HuH-7 (cell line): ENCODE results near the gene SPATC1L.

Experiments
- DNase-seq: peaks from one replicate; pipeline ENCODE4 v3.0.0; 2011; ENCODE audit warnings: low spot score

SPATC1L gene

GRCh38 chr21:46131838-46132651 is 52.2 kb downstream of the SPATC1L start:
- DNase-seq = no peak

GRCh38 chr21:46131588-46131837 is 52.7 kb downstream of the SPATC1L start:
- DNase-seq = no peak

GRCh38 chr21:46130831-46131587 is 53.2 kb downstream of the SPATC1L start:
- DNase-seq = no peak

- DNase-seq = no peak
Observed at GRCh38 chr21:46129846-46130651, 54.2 kb downstream of the SPATC1L start.

- no peak for DNase-seq
Observed at GRCh38 chr21:46128933-46129571, 55.2 kb downstream of the SPATC1L start.

- DNase-seq = no peak
Observed at GRCh38 chr21:46128106-46128932, 55.9 kb downstream of the SPATC1L start.

- no peak for DNase-seq
Observed at GRCh38 chr21:46127239-46128105, 56.8 kb downstream of the SPATC1L start.

GRCh38 chr21:46126309-46127238 is 57.7 kb downstream of the SPATC1L start:
- no peak for DNase-seq

GRCh38 chr21:46125846-46126301 is 58.4 kb downstream of the SPATC1L start:
- DNase-seq = no peak

- no peak for DNase-seq
Observed at GRCh38 chr21:46124926-46125845, 59.1 kb downstream of the SPATC1L start.

- DNase-seq = no peak
Observed at GRCh38 chr21:46124083-46124925, 60.0 kb downstream of the SPATC1L start.

GRCh38 chr21:46122758-46123683 is 61.2 kb downstream of the SPATC1L start:
- no peak for DNase-seq

GRCh38 chr21:46122237-46122671 is 62.0 kb downstream of the SPATC1L start:
- no peak for DNase-seq

- DNase-seq = no peak
Observed at GRCh38 chr21:46121286-46122221, 62.7 kb downstream of the SPATC1L start.
